Measurements from ENCODE around the gene CBLN1.

CBLN1 gene

GRCh38 chr16:49281480-49281842 lies at the start of gene CBLN1:
Gene CBLN1, minus strand, starts transcription at chr16:49281838. Its CDS starts 373 bp downstream, at chr16:49281465.
- peak within 1 kb of the TSS; percentile 50 for H3K4me3 Mint-ChIP-seq
- H3K9me3 Mint-ChIP-seq, result no peaks in the 10 kb centered on the region
- H3K4me1 Mint-ChIP-seq (ENCODE audit: low read depth), result peaks cover 5% of the 10 kb centered on the region
- peaks cover 79% of the 10 kb centered on the region for H3K27me3 Mint-ChIP-seq (ENCODE audit: low read depth)
- peak within 1 kb of the TSS; percentile 52 for H3K27ac Mint-ChIP-seq
- peaks cover 7% of the 10 kb centered on the region for H3K36me3 Mint-ChIP-seq (ENCODE audit: low read depth)

GRCh38 chr16:49330562-49331201 lies 49.0 kb upstream of the CBLN1 start:
- Mint-ChIP-seq H3K9me3 (no peaks in the 10 kb centered on the region), H3K4me1 (ENCODE audit: low read depth) (no peaks in the 10 kb centered on the region), H3K27ac (no peak overlapping the region), H3K36me3 (ENCODE audit: low read depth) (no peaks in the 10 kb centered on the region), H3K4me3 (no peak overlapping the region), H3K27me3 (ENCODE audit: low read depth) (no peaks in the 10 kb centered on the region)

GRCh38 chr16:49328325-49328724 lies 46.7 kb upstream of the CBLN1 start:
- Mint-ChIP-seq H3K4me1 (ENCODE audit: low read depth) (no peaks in the 10 kb centered on the region), H3K27ac (no peak overlapping the region), H3K9me3 (no peaks in the 10 kb centered on the region), H3K4me3 (no peak overlapping the region), H3K36me3 (ENCODE audit: low read depth) (no peaks in the 10 kb centered on the region), H3K27me3 (ENCODE audit: low read depth) (no peaks in the 10 kb centered on the region)

GRCh38 chr16:49327466-49327865 lies 45.8 kb upstream of the CBLN1 start:
- H3K27me3 Mint-ChIP-seq (ENCODE audit: low read depth), result no peaks in the 10 kb centered on the region
- no peaks in the 10 kb centered on the region for H3K4me1 Mint-ChIP-seq (ENCODE audit: low read depth)

GRCh38 chr16:49324703-49325102 lies 43.1 kb upstream of the CBLN1 start:
- H3K36me3 Mint-ChIP-seq (ENCODE audit: low read depth), result no peaks in the 10 kb centered on the region
- H3K27me3 Mint-ChIP-seq (ENCODE audit: low read depth), result peaks cover 3% of the 10 kb centered on the region
- H3K27ac Mint-ChIP-seq, result no peak overlapping the region
- H3K4me1 Mint-ChIP-seq (ENCODE audit: low read depth), result no peaks in the 10 kb centered on the region
- H3K4me3 Mint-ChIP-seq, result no peak overlapping the region
- no peaks in the 10 kb centered on the region for H3K9me3 Mint-ChIP-seq

More at GRCh38 chr16:49327466-49327865, 45.8 kb upstream of the CBLN1 start:
- no peak overlapping the region for H3K4me3 Mint-ChIP-seq
- no peaks in the 10 kb centered on the region for H3K9me3 Mint-ChIP-seq
- no peak overlapping the region for H3K27ac Mint-ChIP-seq
- H3K36me3 Mint-ChIP-seq (ENCODE audit: low read depth), result no peaks in the 10 kb centered on the region

GRCh38 chr16:49315602-49316001 lies 34.0 kb upstream of the CBLN1 start:
- no peaks in the 10 kb centered on the region for H3K9me3 Mint-ChIP-seq
- H3K4me1 Mint-ChIP-seq (ENCODE audit: low read depth), result no peaks in the 10 kb centered on the region
- H3K27ac Mint-ChIP-seq, result no peak overlapping the region
- peaks cover 1% of the 10 kb centered on the region for H3K27me3 Mint-ChIP-seq (ENCODE audit: low read depth)
- H3K36me3 Mint-ChIP-seq (ENCODE audit: low read depth), result no peaks in the 10 kb centered on the region
- H3K4me3 Mint-ChIP-seq, result no peak overlapping the region

- Mint-ChIP-seq H3K4me3 (no peak overlapping the region), H3K27me3 (ENCODE audit: low read depth) (no peaks in the 10 kb centered on the region), H3K9me3 (no peaks in the 10 kb centered on the region), H3K27ac (no peak overlapping the region), H3K36me3 (ENCODE audit: low read depth) (no peaks in the 10 kb centered on the region), H3K4me1 (ENCODE audit: low read depth) (no peaks in the 10 kb centered on the region)
Measured at GRCh38 chr16:49312389-49312985, 30.8 kb upstream of the CBLN1 start.

- no peaks in the 10 kb centered on the region for H3K36me3 Mint-ChIP-seq (ENCODE audit: low read depth)
- no peaks in the 10 kb centered on the region for H3K27me3 Mint-ChIP-seq (ENCODE audit: low read depth)
- H3K9me3 Mint-ChIP-seq, result no peaks in the 10 kb centered on the region
- no peaks in the 10 kb centered on the region for H3K4me1 Mint-ChIP-seq (ENCODE audit: low read depth)
- no peak overlapping the region for H3K27ac Mint-ChIP-seq
- H3K4me3 Mint-ChIP-seq, result no peak overlapping the region
Measured at GRCh38 chr16:49311823-49312222, 30.2 kb upstream of the CBLN1 start.

- Mint-ChIP-seq H3K9me3 (no peaks in the 10 kb centered on the region), H3K4me1 (ENCODE audit: low read depth) (no peaks in the 10 kb centered on the region), H3K27ac (no peak overlapping the region), H3K27me3 (ENCODE audit: low read depth) (no peaks in the 10 kb centered on the region), H3K36me3 (ENCODE audit: low read depth) (no peaks in the 10 kb centered on the region), H3K4me3 (no peak overlapping the region)
Measured at GRCh38 chr16:49307176-49307575, 25.5 kb upstream of the CBLN1 start.

GRCh38 chr16:49305406-49305805 lies 23.8 kb upstream of the CBLN1 start:
- Mint-ChIP-seq H3K36me3 (ENCODE audit: low read depth) (no peaks in the 10 kb centered on the region), H3K27ac (no peak overlapping the region), H3K9me3 (no peaks in the 10 kb centered on the region), H3K4me1 (ENCODE audit: low read depth) (no peaks in the 10 kb centered on the region), H3K27me3 (ENCODE audit: low read depth) (no peaks in the 10 kb centered on the region), H3K4me3 (no peak overlapping the region)

- H3K27me3 Mint-ChIP-seq (ENCODE audit: low read depth), result peaks cover 15% of the 10 kb centered on the region
- H3K27ac Mint-ChIP-seq, result no peak overlapping the region
- no peaks in the 10 kb centered on the region for H3K9me3 Mint-ChIP-seq
- H3K4me3 Mint-ChIP-seq, result no peak overlapping the region
- no peaks in the 10 kb centered on the region for H3K36me3 Mint-ChIP-seq (ENCODE audit: low read depth)
- no peaks in the 10 kb centered on the region for H3K4me1 Mint-ChIP-seq (ENCODE audit: low read depth)
Measured at GRCh38 chr16:49292413-49292812, 10.8 kb upstream of the CBLN1 start.

GRCh38 chr16:49287572-49287971 lies 5.9 kb upstream of the CBLN1 start:
- Mint-ChIP-seq H3K27ac (no peak overlapping the region), H3K9me3 (no peaks in the 10 kb centered on the region), H3K4me3 (no peak overlapping the region), H3K36me3 (ENCODE audit: low read depth) (peaks cover 3% of the 10 kb centered on the region), H3K4me1 (ENCODE audit: low read depth) (peaks cover 3% of the 10 kb centered on the region), H3K27me3 (ENCODE audit: low read depth) (peaks cover 44% of the 10 kb centered on the region)

- H3K27me3 Mint-ChIP-seq (ENCODE audit: low read depth), result peaks cover 50% of the 10 kb centered on the region
Measured at GRCh38 chr16:49284962-49285361, 3.3 kb upstream of the CBLN1 start.

GRCh38 chr16:49283376-49284049 lies 1.9 kb upstream of the CBLN1 start:
- no peak overlapping the region for H3K4me3 Mint-ChIP-seq
- no peak overlapping the region for H3K27ac Mint-ChIP-seq
- peaks cover 64% of the 10 kb centered on the region for H3K27me3 Mint-ChIP-seq (ENCODE audit: low read depth)
- peaks cover 5% of the 10 kb centered on the region for H3K4me1 Mint-ChIP-seq (ENCODE audit: low read depth)
- H3K36me3 Mint-ChIP-seq (ENCODE audit: low read depth), result peaks cover 7% of the 10 kb centered on the region
- H3K9me3 Mint-ChIP-seq, result no peaks in the 10 kb centered on the region

More at GRCh38 chr16:49284962-49285361, 3.3 kb upstream of the CBLN1 start:
- Mint-ChIP-seq H3K27ac (no peak overlapping the region), H3K4me3 (no peak overlapping the region), H3K4me1 (ENCODE audit: low read depth) (peaks cover 5% of the 10 kb centered on the region), H3K9me3 (no peaks in the 10 kb centered on the region), H3K36me3 (ENCODE audit: low read depth) (peaks cover 4% of the 10 kb centered on the region)

Measured in T-helper 1 cell treated with Interleukin-12 subunit alpha and Interleukin-12 subunit beta and Interleukin-4 antibody, amounts not matched to agents 30 μg/mL and 1 μg/mL, for 36 hours (primary cell).